Lower lobe of right lung (tissue), 2 donors: Measurements from ENCODE around the gene RNF103. TPM values are rescaled to one million over a fixed set of nuclear protein-coding genes. Genes with fewer than 3 reads are reported as not detected.

Source experiments
- ATAC-seq, 2 donors: fragments of 200-7000 bp; cut with Tn5 transposase; one replicate each; pipeline ENCODE4 v1.9.1; 2020 to 2022; ENCODE audit warnings: mild to moderate bottlenecking in 2 of 2, moderate library complexity in 2 of 2
- DNase-seq: peaks from one replicate; pipeline ENCODE4 v3.0.0-alpha.2; 2020
- H3K27ac ChIP-seq: fragments of 200-600 bp; one replicate; pipeline ENCODE4 v1.8.0; 2022
- H3K27me3 ChIP-seq: fragments of 200-600 bp; one replicate; pipeline ENCODE4 v1.8.0; 2022; ENCODE audit warnings: low read depth
- H3K36me3 ChIP-seq: fragments of 200-600 bp; one replicate; pipeline ENCODE4 v1.8.0; 2022; ENCODE audit warnings: mild to moderate bottlenecking
- H3K4me1 ChIP-seq: fragments of 200-600 bp; one replicate; pipeline ENCODE4 v1.8.0; 2022
- H3K4me3 ChIP-seq: fragments of 200-600 bp; one replicate; pipeline ENCODE4 v1.8.0; 2022; ENCODE audit warnings: mild to moderate bottlenecking
- H3K9me3 ChIP-seq: fragments of 200-600 bp; one replicate; pipeline ENCODE4 v1.8.0; 2022
- intact Hi-C: fragments of 100-400 bp; cut with DNase I; formaldehyde crosslinking; loops from one replicate; pipeline ENCODE4 v1.11.0; 2022
- total RNA-seq: library from RNA; stranded (reverse); fragmentation: NEBNext Ultra II Directional; extraction: Animal tissue kit (Norgen Biotek cat#: 25700); gene quantifications from one replicate; pipeline ENCODE4 v1.2.1, GENCODE V29; 2021
- TF ChIP-seq, protein P1 (sequence below): fragments of 200-600 bp; IDR thresholded peaks from one replicate; pipeline ENCODE4 v1.8.0; 2022; ENCODE audit warnings: antibody characterized with exemption, mild to moderate bottlenecking
- donor health status: DM: no; HTN: yes; CAD: no; lungs with severe emphysema.

Gene RNF103
- total RNA-seq, 1 donor from 2014 or later = 23.3 TPM

DNA sequence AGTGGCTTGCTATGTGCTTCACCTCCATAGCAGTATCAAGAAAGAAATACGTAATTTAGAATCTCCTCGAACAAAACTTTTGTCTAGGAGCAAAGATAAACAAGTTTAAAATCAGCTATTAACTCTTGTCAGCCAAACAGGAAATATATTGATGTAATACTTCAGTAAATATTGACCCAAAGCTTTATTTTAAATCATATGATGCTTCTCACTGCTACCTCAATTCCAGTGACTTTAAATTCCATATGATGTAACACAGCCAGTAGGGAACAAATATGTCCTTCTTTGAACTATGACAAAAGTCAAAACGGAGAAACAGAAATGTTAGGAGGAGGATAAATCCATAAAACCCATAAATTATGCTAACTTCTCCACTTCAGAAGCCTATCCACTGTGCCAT lies 7.2 kb downstream of the RNF103 start:
- peaks cover 72% of the 10 kb centered on the region for H3K36me3 ChIP-seq
- TF ChIP-seq, protein P1, sequence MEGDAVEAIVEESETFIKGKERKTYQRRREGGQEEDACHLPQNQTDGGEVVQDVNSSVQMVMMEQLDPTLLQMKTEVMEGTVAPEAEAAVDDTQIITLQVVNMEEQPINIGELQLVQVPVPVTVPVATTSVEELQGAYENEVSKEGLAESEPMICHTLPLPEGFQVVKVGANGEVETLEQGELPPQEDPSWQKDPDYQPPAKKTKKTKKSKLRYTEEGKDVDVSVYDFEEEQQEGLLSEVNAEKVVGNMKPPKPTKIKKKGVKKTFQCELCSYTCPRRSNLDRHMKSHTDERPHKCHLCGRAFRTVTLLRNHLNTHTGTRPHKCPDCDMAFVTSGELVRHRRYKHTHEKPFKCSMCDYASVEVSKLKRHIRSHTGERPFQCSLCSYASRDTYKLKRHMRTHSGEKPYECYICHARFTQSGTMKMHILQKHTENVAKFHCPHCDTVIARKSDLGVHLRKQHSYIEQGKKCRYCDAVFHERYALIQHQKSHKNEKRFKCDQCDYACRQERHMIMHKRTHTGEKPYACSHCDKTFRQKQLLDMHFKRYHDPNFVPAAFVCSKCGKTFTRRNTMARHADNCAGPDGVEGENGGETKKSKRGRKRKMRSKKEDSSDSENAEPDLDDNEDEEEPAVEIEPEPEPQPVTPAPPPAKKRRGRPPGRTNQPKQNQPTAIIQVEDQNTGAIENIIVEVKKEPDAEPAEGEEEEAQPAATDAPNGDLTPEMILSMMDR = no peak

DNA sequence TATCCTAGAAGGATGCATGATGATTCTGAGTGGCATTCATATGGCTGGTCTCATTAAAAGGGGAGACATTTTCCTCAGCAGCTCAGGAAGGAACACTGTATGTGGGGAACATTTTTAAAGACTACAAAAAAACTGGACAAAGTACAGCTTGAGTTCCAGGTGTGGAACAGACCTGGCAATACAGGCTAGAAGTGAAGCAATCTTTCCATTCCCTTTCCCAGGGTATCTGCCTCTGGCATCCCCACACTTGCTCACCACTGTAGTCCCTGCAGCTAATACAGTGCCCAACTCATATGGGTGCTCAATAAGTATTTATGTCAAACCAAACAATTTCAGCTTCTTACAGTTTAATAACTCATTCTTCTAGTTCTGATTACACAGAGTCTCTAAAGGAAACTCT lies 8.1 kb downstream of the RNF103 start:
- no peak for ATAC-seq
- no peak overlapping the region for H3K27ac ChIP-seq
- H3K36me3 ChIP-seq = peaks cover 80% of the 10 kb centered on the region
- DNase-seq = no peak
- no peak overlapping the region for H3K4me3 ChIP-seq
- intact Hi-C loops = no loop called here
- H3K27me3 ChIP-seq = no peaks in the 10 kb centered on the region
- TF ChIP-seq, protein P1 = no peak
- H3K4me1 ChIP-seq = peaks cover 19% of the 10 kb centered on the region
- no peaks in the 10 kb centered on the region for H3K9me3 ChIP-seq

More for the DNA sequence above, 7.2 kb downstream of the RNF103 start:
- Histone ChIP-seq H3K4me3 (no peak overlapping the region), H3K9me3 (no peaks in the 10 kb centered on the region), H3K4me1 (peaks cover 28% of the 10 kb centered on the region), H3K27me3 (no peaks in the 10 kb centered on the region), H3K27ac (no peak overlapping the region)
- intact Hi-C loops = no loop called here
- ATAC-seq = no peak
- no peak for DNase-seq

DNA sequence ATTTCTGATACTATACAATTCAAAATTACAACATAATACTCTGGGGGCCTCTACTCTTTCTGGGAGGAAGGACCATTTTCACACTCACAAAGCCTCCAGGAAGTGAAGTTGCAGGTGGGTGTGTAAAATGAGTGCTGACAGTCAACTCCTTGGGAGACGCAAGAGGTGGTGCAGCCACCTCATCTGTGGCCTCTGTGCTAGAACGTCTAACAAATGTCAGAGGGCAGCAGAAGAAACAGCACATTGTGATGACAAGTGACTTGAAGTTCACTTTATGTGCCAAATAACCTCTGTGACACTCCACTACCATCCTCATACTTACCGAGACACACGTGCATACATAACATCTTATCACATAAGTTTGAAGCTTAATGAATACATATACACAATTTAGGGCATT lies 10.2 kb downstream of the RNF103 start:
- peaks cover 78% of the 10 kb centered on the region for H3K36me3 ChIP-seq
- TF ChIP-seq, protein P1 = no peak

DNA sequence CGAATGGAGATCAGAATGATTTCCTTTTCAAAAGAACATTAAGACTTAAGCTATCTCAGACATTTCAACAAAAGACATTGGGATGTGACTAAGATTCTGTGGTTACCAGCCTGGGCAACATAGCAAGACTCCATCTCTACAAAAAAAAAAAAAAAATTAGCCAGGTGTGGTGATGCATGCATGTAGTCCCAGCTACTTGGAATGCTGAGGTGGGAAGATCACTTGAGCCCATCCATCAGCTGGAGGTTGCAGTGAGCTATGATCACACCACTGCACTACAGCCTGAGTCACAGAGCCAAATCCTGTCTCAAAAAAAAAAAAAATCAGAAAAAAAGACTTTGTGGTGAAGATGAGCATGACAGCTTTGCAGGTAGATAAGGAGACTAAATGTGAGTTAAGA lies 12.8 kb downstream of the RNF103 start:
- Histone ChIP-seq H3K4me1 (peaks cover 3% of the 10 kb centered on the region), H3K27ac (no peak overlapping the region), H3K27me3 (no peaks in the 10 kb centered on the region), H3K36me3 (peaks cover 64% of the 10 kb centered on the region), H3K4me3 (no peak overlapping the region), H3K9me3 (no peaks in the 10 kb centered on the region)
- DNase-seq (no peak), ATAC-seq (no peak)
- TF ChIP-seq, protein P1 = no peak
- intact Hi-C loops = no loop called here

More for the DNA sequence above, 10.2 kb downstream of the RNF103 start:
- peaks cover 14% of the 10 kb centered on the region for H3K4me1 ChIP-seq
- H3K9me3 ChIP-seq = no peaks in the 10 kb centered on the region
- no peaks in the 10 kb centered on the region for H3K27me3 ChIP-seq
- H3K27ac ChIP-seq = no peak overlapping the region
- intact Hi-C loops = no loop called here
- no peak overlapping the region for H3K4me3 ChIP-seq
- no peak for ATAC-seq
- no peak for DNase-seq

DNA sequence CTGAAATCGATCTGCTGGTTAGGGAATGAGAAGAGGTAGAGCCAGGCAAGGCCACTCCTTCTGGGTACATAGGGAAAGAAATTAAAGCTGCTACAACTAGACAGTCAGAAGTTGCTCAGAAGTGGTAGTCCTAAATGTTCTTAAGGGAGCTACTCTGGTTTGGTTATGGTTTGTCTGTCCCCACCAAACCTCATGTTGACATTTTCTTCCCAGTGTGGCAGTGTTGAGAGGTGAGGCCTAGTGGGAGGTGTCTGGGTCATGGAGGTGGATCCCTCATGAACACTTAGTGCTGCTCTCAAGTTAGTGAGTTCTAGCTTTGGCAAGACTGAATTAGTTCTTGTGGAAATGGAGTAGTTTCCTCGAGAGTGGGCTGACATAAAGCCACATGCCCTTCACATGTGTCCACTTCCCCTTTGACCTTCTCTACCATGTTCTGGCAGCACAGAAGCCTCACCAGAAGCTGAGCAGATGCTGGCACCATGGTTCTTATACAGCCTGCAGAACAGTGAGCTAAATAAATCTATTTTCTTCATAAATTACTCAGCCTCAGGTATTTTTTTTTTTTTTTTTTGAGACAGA lies 14.7 kb downstream of the RNF103 start:
- no peaks in the 10 kb centered on the region for H3K27me3 ChIP-seq
- intact Hi-C loops = no loop called here
- no peak overlapping the region for H3K27ac ChIP-seq
- peaks cover 60% of the 10 kb centered on the region for H3K36me3 ChIP-seq
- DNase-seq (no peak), ATAC-seq (no peak)
- TF ChIP-seq, protein P1 = no peak
- H3K4me3 ChIP-seq = no peak overlapping the region
- no peaks in the 10 kb centered on the region for H3K9me3 ChIP-seq
- peaks cover 3% of the 10 kb centered on the region for H3K4me1 ChIP-seq
